GM12878 (cell line): ENCODE measurements around the gene LANCL3. TPM values are rescaled to one million over a fixed set of nuclear protein-coding genes. Genes with fewer than 3 reads are reported as not detected.

Source experiments
- ATAC-seq: fragments of 200-7000 bp; cut with Tn5 transposase; 3 replicates; pipeline ENCODE4 v1.9.1; 2020; ENCODE audit warnings: mild to moderate bottlenecking, moderate library complexity
- BruUV-seq: library from RNA; stranded (reverse); fragments of 400-500 nt; replicated peaks from 2 replicates; lab custom pipeline; 2021; lab: Mats Ljungman, UMichigan
- CTCF ChIA-PET: fragments of 300-600 bp; sonication (Branson Sonifier 250); formaldehyde crosslinking; extraction: SDS; loops from one replicate; lab custom pipeline; 2021; ENCODE audit warnings: inconsistent platforms; lab: Yijun Ruan, JAX
- POLR2A ChIA-PET: fragments of 350-600 bp; formaldehyde crosslinking; extraction: SDS; loops from one replicate; lab custom pipeline; 2021; ENCODE audit warnings: inconsistent platforms; lab: Charles Lee
- RAD21 ChIA-PET: fragments of 300-600 bp; sonication (Branson Sonifier 250); formaldehyde crosslinking; loops from one replicate; lab custom pipeline; 2023; ENCODE audit warnings: antibody characterized with exemption; ENCODE audit not compliant: unreplicated experiment; lab: Charles Lee
- SMC1A ChIA-PET: fragments of 300-600 bp; sonication (Branson Sonifier 250); formaldehyde crosslinking; loops from one replicate; lab custom pipeline; 2023; ENCODE audit not compliant: unreplicated experiment, uncharacterized antibody; lab: Charles Lee
- DNase-seq: peaks from one replicate; pipeline ENCODE4 v3.0.0-alpha.2; 2011; ENCODE audit warnings: low read depth, low spot score
- FAIRE-seq: peaks from 3 replicates; lab custom pipeline; 2011; peaks lifted over from hg19 to GRCh38; lab: Jason Lieb, UNC
- H2AFZ ChIP-seq: 2 replicates; pipeline ENCODE4 v1.6.0; 2011; ENCODE audit warnings: low read depth, low read length, control low read depth; ENCODE audit not compliant: control insufficient read depth
- H3K27ac ChIP-seq: 2 replicates; pipeline ENCODE4 v1.5.1; 2011; ENCODE audit warnings: control low read depth; ENCODE audit not compliant: control insufficient read depth, insufficient read depth
- H3K27me3 ChIP-seq, 2 experiments: replicated peaks in 1 of 2; 2 replicates each; pipeline versions ENCODE4 v1.6.0 to v1.6.1; 2011; ENCODE audit warnings: low read length in 1 of 2; ENCODE audit not compliant: control insufficient read depth in 2 of 2, insufficient read depth in 2 of 2
- H3K36me3 ChIP-seq, 2 experiments: 2 replicates each; pipeline ENCODE4 v1.5.1; 2011; ENCODE audit warnings: low read length in 1 of 2; ENCODE audit not compliant: control insufficient read depth in 2 of 2, insufficient read depth in 2 of 2
- H3K4me1 ChIP-seq: 2 replicates; pipeline ENCODE4 v1.6.1; 2011; ENCODE audit warnings: mild to moderate bottlenecking, low read length, moderate library complexity, mixed read lengths; ENCODE audit not compliant: control insufficient read depth, insufficient read depth
- H3K4me2 ChIP-seq: 2 replicates; pipeline ENCODE4 v1.6.0; 2011; ENCODE audit warnings: control low read depth; ENCODE audit not compliant: control insufficient read depth, insufficient read depth
- H3K4me3 ChIP-seq: fragments of 200-600 bp; sonication (generic); 2 replicates; pipeline ENCODE4 v1.5.1; 2016
- H3K79me2 ChIP-seq: 2 replicates; pipeline ENCODE4 v1.6.0; 2011; ENCODE audit warnings: low read length; ENCODE audit not compliant: control insufficient read depth, insufficient read depth
- H3K9ac ChIP-seq: 2 replicates; pipeline ENCODE4 v1.8.0; 2011; ENCODE audit warnings: low read length, control low read depth, mixed read lengths; ENCODE audit not compliant: control insufficient read depth, insufficient read depth
- H3K9me3 ChIP-seq: replicated peaks from 3 replicates; pipeline ENCODE4 v1.5.1; 2011; ENCODE audit warnings: mild to moderate bottlenecking, low read length; ENCODE audit not compliant: control insufficient read depth, insufficient read depth
- H4K20me1 ChIP-seq: 2 replicates; pipeline ENCODE4 v1.6.0; 2011; ENCODE audit not compliant: control insufficient read depth, insufficient read depth
- JUNB ChIP-seq: IDR thresholded peaks from 2 replicates; pipeline ENCODE4 v1.6.1; 2016; ENCODE audit warnings: antibody characterized with exemption, mild to moderate bottlenecking
- KLF5 ChIP-seq: fragments of 450-650 bp; IDR thresholded peaks from 2 replicates; pipeline ENCODE4 v1.6.1; 2014; ENCODE audit warnings: mild to moderate bottlenecking; ENCODE audit not compliant: partially characterized antibody
- MEF2B ChIP-seq: fragments of 450-650 bp; IDR thresholded peaks from 2 replicates; pipeline ENCODE4 v1.6.1; 2018; ENCODE audit warnings: mild to moderate bottlenecking, moderate library complexity; ENCODE audit not compliant: partially characterized antibody, poor library complexity, severe bottlenecking
- MTA2 ChIP-seq: fragments of 450-650 bp; IDR thresholded peaks from 2 replicates; pipeline ENCODE4 v1.6.1; 2016; ENCODE audit warnings: low read depth, mild to moderate bottlenecking, moderate library complexity
- PML ChIP-seq: IDR thresholded peaks from 2 replicates; pipeline ENCODE4 v1.6.1; 2012; ENCODE audit warnings: low read length, inconsistent platforms
- RELB ChIP-seq: fragments of 450-650 bp; IDR thresholded peaks from 2 replicates; pipeline ENCODE4 v1.6.1; 2017; ENCODE audit warnings: low read depth, mild to moderate bottlenecking, moderate library complexity
- SMAD5 ChIP-seq: IDR thresholded peaks from 2 replicates; pipeline ENCODE4 v1.6.1; 2016; ENCODE audit warnings: antibody characterized with exemption, low read depth
- STAT3 ChIP-seq: IDR thresholded peaks from 2 replicates; pipeline ENCODE4 v1.6.1; 2011; ENCODE audit warnings: low read depth, low read length, improper control_type of control experiment
- SUZ12 ChIP-seq: fragments of 200-600 bp; sonication (generic); IDR thresholded peaks from one replicate; pipeline ENCODE4 v1.6.1; 2018; ENCODE audit warnings: antibody characterized with exemption, mild to moderate bottlenecking; ENCODE audit not compliant: unreplicated experiment
- TBL1XR1 ChIP-seq: IDR thresholded peaks from 2 replicates; pipeline ENCODE4 v1.6.1; 2012; ENCODE audit warnings: low read depth, low read length, improper control_type of control experiment
- USF1 ChIP-seq: IDR thresholded peaks from 2 replicates; pipeline ENCODE4 v1.6.1; 2011; ENCODE audit warnings: borderline replicate concordance, low read depth, mild to moderate bottlenecking, moderate library complexity, mixed read lengths, low read length; ENCODE audit not compliant: insufficient read depth; ENCODE audit errors: extremely low read length
- ZNF687 ChIP-seq: fragments of 450-650 bp; IDR thresholded peaks from 2 replicates; pipeline ENCODE4 v1.6.1; 2017; ENCODE audit warnings: mild to moderate bottlenecking, moderate library complexity
- in situ Hi-C: fragments of 300-500 bp; cut with MboI; formaldehyde crosslinking; loops from 9 replicates; pipeline ENCODE4 v1.14.3; 2018; ENCODE audit warnings: mixed read lengths
- intact Hi-C: fragments of 100-400 bp; cut with micrococcal nuclease; formaldehyde crosslinking; loops from one replicate; pipeline ENCODE4 v1.14.2; 2022; ENCODE audit not compliant: unreplicated experiment
- polyA plus RNA-seq, 11 experiments: library from polyadenylated mRNA; depleted of rRNA in 4 of 11; unstranded in 6 of 11; stranded (reverse) in 5 of 11; fragments of >200 nt; fragmentation: Nextera tagmentation in 4 of 11; fragmentation: Illumina TruSeq in 1 of 11; extraction: Ambion mirVana in 4 of 11; extraction: Trizol in 1 of 11; gene quantifications; 1 replicate in 1 of 11; 2 replicates in 10 of 11; pipeline versions ENCODE4 v1.2.1 to v1.2.3, GENCODE V29; 2011 to 2016; ENCODE audit warnings: inconsistent platforms in 2 of 11, missing spikeins in 2 of 11, low read depth in 1 of 11
- total RNA-seq, 4 experiments: library from RNA; depleted of rRNA in 3 of 4; stranded (reverse); fragments of >200 nt in 3 of 4; fragmentation: Illumina TruSeq in 1 of 4; extraction: Trizol in 1 of 4; gene quantifications; 2 replicates each; pipeline versions ENCODE4 v1.2.1 to v1.2.3, GENCODE V29; 2013 to 2021

Gene LANCL3
- total and polyA plus RNA-seq, 10 of the 15 experiments (the other 5 are each of a cell fraction or from before 2014, with no cell fraction given), result not detected

- 0 out of 2 replicates have a peak, but pooled peaks cover 2% of the 10 kb centered on the region for H3K4me1 ChIP-seq
- in situ Hi-C loops (no loop called here), intact Hi-C loops (no loop called here)
- no peak overlapping the region for H2AFZ ChIP-seq
- DNase-seq (no peak), ATAC-seq (no peak), FAIRE-seq (no peak)
- TF ChIP-seq USF1 (no peak), SMAD5 (no peak), KLF5 (no peak), RELB (no peak), ZNF687 (no peak), MTA2 (no peak), PML (no peak), MEF2B (no peak), STAT3 (no peak), SUZ12 (no peak), TBL1XR1 (no peak), JUNB (no peak)
- no peaks in the 10 kb centered on the region for H3K79me2 ChIP-seq
- no peak overlapping the region for H3K9ac ChIP-seq
- RAD21 ChIA-PET, result no interaction called here
- H3K9me3 ChIP-seq, result no peaks in the 10 kb centered on the region
- no peak overlapping the region for H3K27ac ChIP-seq
- no peak overlapping the region for H3K4me2 ChIP-seq
- CTCF ChIA-PET, result no interaction called here
- no peaks in the 10 kb centered on the region for H4K20me1 ChIP-seq
- H3K4me3 ChIP-seq, result no peak overlapping the region
- H3K27me3 ChIP-seq, result no peaks in the 10 kb centered on the region; a peak in 1 of 4 replicates
- SMC1A ChIA-PET, result no interaction called here
- H3K36me3 ChIP-seq, result no peaks in the 10 kb centered on the region
- POLR2A ChIA-PET, result no interaction called here
- no TSS peak for BruUV-seq
Observed at GRCh38 chrX:37676811-37677210, 105.3 kb downstream of the LANCL3 start.
